Germinal center (tissue), 1 donor: ENCODE measurements around the gene MAGOHB.

ENCODE experiments used
- DNase-seq: peaks from one replicate; pipeline ENCODE4 v3.0.0; 2012; ENCODE audit warnings: mixed read lengths, low spot score

MAGOHB gene

GRCh38 chr12:10554228-10554755, 59.1 kb downstream of the MAGOHB start:
- DNase-seq: no peak
